GM23338 (cell line): ENCODE data around the gene TBX2. TPM values are rescaled to one million over a fixed set of nuclear protein-coding genes. Genes with fewer than 3 reads are reported as not detected.

Experiments
- ATAC-seq: fragments of 200-7000 bp; cut with Tn5 transposase; 3 replicates; pipeline ENCODE4 v1.9.1; 2020
- DNase-seq: peaks from one replicate; pipeline ENCODE4 v3.0.0-alpha.2; 2015; ENCODE audit warnings: low spot score
- H2AFZ ChIP-seq: fragments of 200-600 bp; sonication (generic); 2 replicates; pipeline ENCODE4 v1.8.0; 2016; ENCODE audit warnings: antibody characterized with exemption, mild to moderate bottlenecking, moderate library complexity
- H3F3A ChIP-seq: fragments of 200-600 bp; sonication (generic); replicated peaks from 2 replicates; pipeline ENCODE4 v1.8.0; 2017; ENCODE audit warnings: antibody characterized with exemption, mixed run types, low read depth
- H3K27ac ChIP-seq: fragments of 200-600 bp; sonication (generic); 2 replicates; pipeline ENCODE4 v1.6.1; 2016; ENCODE audit warnings: low read depth
- H3K27me3 ChIP-seq: fragments of 200-600 bp; sonication (generic); 2 replicates; pipeline ENCODE4 v1.8.0; 2016; ENCODE audit warnings: mild to moderate bottlenecking, mixed run types, moderate library complexity; ENCODE audit not compliant: insufficient read depth
- H3K36me3 ChIP-seq: fragments of 200-600 bp; sonication (generic); 2 replicates; pipeline ENCODE4 v1.8.0; 2016; ENCODE audit warnings: mild to moderate bottlenecking; ENCODE audit not compliant: insufficient read depth
- H3K4me1 ChIP-seq: fragments of 200-600 bp; sonication (generic); 2 replicates; pipeline ENCODE4 v1.8.0; 2016; ENCODE audit warnings: mild to moderate bottlenecking, moderate library complexity; ENCODE audit not compliant: insufficient read depth
- H3K4me2 ChIP-seq: fragments of 200-600 bp; sonication (generic); 2 replicates; pipeline ENCODE4 v1.7.1; 2017; ENCODE audit warnings: mixed run types
- H3K4me3 ChIP-seq: fragments of 200-600 bp; sonication (generic); 2 replicates; pipeline ENCODE4 v1.6.1; 2016; ENCODE audit warnings: mixed run types
- H3K79me2 ChIP-seq: fragments of 200-600 bp; sonication (generic); replicated peaks from 2 replicates; pipeline ENCODE4 v1.8.0; 2017; ENCODE audit warnings: mild to moderate bottlenecking; ENCODE audit not compliant: insufficient read depth
- H3K9me2 ChIP-seq: fragments of 200-600 bp; sonication (generic); 2 replicates; pipeline ENCODE4 v1.8.0; 2017; ENCODE audit not compliant: insufficient read depth
- H4K20me1 ChIP-seq: fragments of 200-600 bp; sonication (generic); replicated peaks from 2 replicates; pipeline ENCODE4 v1.8.0; 2017; ENCODE audit warnings: mild to moderate bottlenecking; ENCODE audit not compliant: insufficient read depth
- H3K27ac Mint-ChIP-seq: 2 replicates; pipeline ENCODE4 v1.8.0; 2020; ENCODE audit warnings: inconsistent platforms, mild to moderate bottlenecking, moderate library complexity, mixed read lengths
- H3K27me3 Mint-ChIP-seq: 3 replicates; pipeline ENCODE4 v1.8.0; 2022; ENCODE audit warnings: low read depth, mild to moderate bottlenecking, moderate library complexity, mixed read lengths, inconsistent platforms; ENCODE audit not compliant: insufficient read depth, poor library complexity
- H3K36me3 Mint-ChIP-seq: 3 replicates; pipeline ENCODE4 v1.8.0; 2021; ENCODE audit warnings: low read depth, mild to moderate bottlenecking, inconsistent platforms, moderate library complexity, mixed read lengths
- H3K4me1 Mint-ChIP-seq: 3 replicates; pipeline ENCODE4 v1.8.0; 2020; ENCODE audit warnings: mild to moderate bottlenecking, inconsistent platforms, mixed read lengths
- H3K4me3 Mint-ChIP-seq: 3 replicates; pipeline ENCODE4 v1.8.0; 2021; ENCODE audit warnings: moderate library complexity, mild to moderate bottlenecking, inconsistent platforms, mixed read lengths
- H3K9me3 Mint-ChIP-seq: 3 replicates; pipeline ENCODE4 v1.8.0; 2020; ENCODE audit warnings: moderate library complexity, mild to moderate bottlenecking, inconsistent platforms, mixed read lengths
- CREB1 ChIP-seq: fragments of 250-450 bp; sonication (Bioruptor Pico); IDR thresholded peaks from 2 replicates; pipeline ENCODE4 v1.5.0; 2020; ENCODE audit warnings: low read depth, mild to moderate bottlenecking, moderate library complexity
- CTCF ChIP-seq, 2 experiments: fragments of 200-600 bp in 1 of 2; sonication (generic) in 1 of 2; conservative IDR thresholded peaks; 2 replicates each; pipeline versions ENCODE4 v1.5.1 to v1.6.1; 2016 to 2017; ENCODE audit warnings: antibody characterized with exemption in 2 of 2, low read depth in 2 of 2, mild to moderate bottlenecking in 2 of 2, moderate library complexity in 1 of 2
- ETS1 ChIP-seq: IDR thresholded peaks from 2 replicates; pipeline ENCODE4 v1.6.1; 2016; ENCODE audit warnings: antibody characterized with exemption
- EZH2 ChIP-seq: fragments of 200-600 bp; sonication (generic); IDR thresholded peaks from one replicate; pipeline ENCODE4 v1.8.0; 2017; ENCODE audit warnings: antibody characterized with exemption, mild to moderate bottlenecking, low read depth; ENCODE audit not compliant: unreplicated experiment
- EZH2phosphoT487 ChIP-seq: fragments of 200-600 bp; sonication (generic); IDR thresholded peaks from one replicate; pipeline ENCODE4 v1.8.1; 2018; ENCODE audit warnings: antibody characterized with exemption; ENCODE audit not compliant: unreplicated experiment
- JUNB ChIP-seq: IDR thresholded peaks from one replicate; pipeline ENCODE4 v1.6.1; 2016; ENCODE audit warnings: antibody characterized with exemption; ENCODE audit not compliant: unreplicated experiment
- NANOG ChIP-seq: IDR thresholded peaks from 2 replicates; pipeline ENCODE4 v1.6.1; 2016; ENCODE audit warnings: antibody characterized with exemption, borderline replicate concordance
- POLR2AphosphoS5 ChIP-seq: IDR thresholded peaks from 2 replicates; pipeline ENCODE4 v1.6.1; 2016; ENCODE audit warnings: antibody characterized with exemption, low read depth
- REST ChIP-seq: IDR thresholded peaks from one replicate; pipeline ENCODE4 v1.6.1; 2018; ENCODE audit warnings: antibody characterized with exemption; ENCODE audit not compliant: unreplicated experiment
- STAT1 ChIP-seq: IDR thresholded peaks from one replicate; pipeline ENCODE4 v1.6.1; 2016; ENCODE audit warnings: antibody characterized with exemption; ENCODE audit not compliant: unreplicated experiment
- ZNF114 ChIP-seq: fragments of 250-450 bp; sonication (Bioruptor Pico); IDR thresholded peaks from 2 replicates; pipeline ENCODE4 v1.5.0; 2020; ENCODE audit warnings: mild to moderate bottlenecking, moderate library complexity
- ZNF331 ChIP-seq: fragments of 250-450 bp; sonication (Bioruptor Pico); IDR thresholded peaks from 2 replicates; pipeline ENCODE4 v1.5.0; 2020; ENCODE audit warnings: low read depth, mild to moderate bottlenecking, moderate library complexity
- ZNF462 ChIP-seq: fragments of 250-450 bp; sonication (Bioruptor Pico); IDR thresholded peaks from 2 replicates; pipeline ENCODE4 v1.5.0; 2020; ENCODE audit warnings: mild to moderate bottlenecking, moderate library complexity
- polyA plus RNA-seq: library from polyadenylated mRNA; unstranded; fragments of >200 nt; fragmentation: Nextera tagmentation; extraction: Ambion mirVana; gene quantifications from 2 replicates; pipeline ENCODE4 v1.2.1, GENCODE V29; 2016
- total RNA-seq: library from RNA; depleted of rRNA; stranded (reverse); fragments of >200 nt; shearing (Covaris generic); gene quantifications from 2 replicates; pipeline ENCODE4 v1.2.3, GENCODE V29; 2014

TBX2 gene
- total and polyA plus RNA-seq, 2 experiments from 2014 or later, result not detected

- Histone ChIP-seq H3K4me1 (no peaks in the 10 kb centered on the region), H4K20me1 (no peaks in the 10 kb centered on the region), H3K27ac (no peak overlapping the region), H3K27me3 (no peaks in the 10 kb centered on the region), H3K4me2 (no peak overlapping the region), H3K4me3 (no peak overlapping the region), H2AFZ (no peak overlapping the region), H3K9me2 (no peaks in the 10 kb centered on the region), H3K36me3 (no peaks in the 10 kb centered on the region; the same call in 1 of the 2 replicates), H3K79me2 (no peaks in the 10 kb centered on the region), H3F3A (no peaks in the 10 kb centered on the region)
- TF ChIP-seq ZNF114 (CRISPR knock-in tag) (no peak), JUNB (no peak), NANOG (no peak), STAT1 (no peak), REST (no peak), EZH2phosphoT487 (no peak), CREB1 (no peak), CTCF (conservative IDR thresholded peaks at IDR 0.05; ENCODE audit: low read depth in 2 of 2) (no peak), POLR2AphosphoS5 (no peak), ZNF462 (CRISPR knock-in tag) (no peak), ZNF331 (no peak), EZH2 (no peak), ETS1 (no peak)
- H3K4me1 Mint-ChIP-seq, result no peaks in the 10 kb centered on the region; the same call in 1 of the 3 replicates
- H3K36me3 Mint-ChIP-seq, result no peaks in the 10 kb centered on the region
- H3K27ac Mint-ChIP-seq, result no peak overlapping the region
- ATAC-seq, result no peak
- no peaks in the 10 kb centered on the region for H3K9me3 Mint-ChIP-seq
- peaks cover 4% of the 10 kb centered on the region for H3K27me3 Mint-ChIP-seq
- no peak overlapping the region for H3K4me3 Mint-ChIP-seq
- DNase-seq, result no peak
Measured at GRCh38 chr17:61372436-61372835, 27.2 kb upstream of the TBX2 start.
